Fibroblast of skin of left quadriceps (primary cell): ENCODE data around the gene TUBB4B.

Experiments
- DNase-seq, 2 experiments: peaks; one replicate each; pipeline ENCODE4 v3.0.0-alpha.2; 2013; ENCODE audit warnings: low read depth in 2 of 2

TUBB4B gene

GRCh38 chr9:137270929-137271695 is 30.0 kb downstream of the TUBB4B start:
- no peak for DNase-seq

- no peak for DNase-seq
Observed at GRCh38 chr9:137271696-137272076, 30.6 kb downstream of the TUBB4B start.

GRCh38 chr9:137272241-137273094 is 31.4 kb downstream of the TUBB4B start:
- DNase-seq: no peak

- no peak for DNase-seq
Observed at GRCh38 chr9:137273095-137273490, 32.0 kb downstream of the TUBB4B start.

- no peak for DNase-seq
Observed at GRCh38 chr9:137273611-137274320, 32.7 kb downstream of the TUBB4B start.

- DNase-seq: no peak
Observed at GRCh38 chr9:137275203-137275587, 34.1 kb downstream of the TUBB4B start.

GRCh38 chr9:137275588-137276472 is 34.7 kb downstream of the TUBB4B start:
- DNase-seq: no peak

GRCh38 chr9:137276473-137277328 is 35.6 kb downstream of the TUBB4B start:
- no peak for DNase-seq

- DNase-seq: no peak
Observed at GRCh38 chr9:137277329-137278041, 36.4 kb downstream of the TUBB4B start, which contains the start of gene TOR4A. TSS of gene TOR4A (plus strand) at chr9:137277726. CDS start at chr9:137278690, 964 bp downstream.

- no peak for DNase-seq
Observed at GRCh38 chr9:137278061-137278701, 37.1 kb downstream of the TUBB4B start.

- no peak for DNase-seq
Observed at GRCh38 chr9:137278721-137279711, 37.9 kb downstream of the TUBB4B start.

GRCh38 chr9:137279741-137280473 is 38.8 kb downstream of the TUBB4B start:
- DNase-seq: no peak

- DNase-seq: no peak
Observed at GRCh38 chr9:137280474-137281344, 39.6 kb downstream of the TUBB4B start.

GRCh38 chr9:137281345-137282116 is 40.4 kb downstream of the TUBB4B start:
- DNase-seq: no peak

GRCh38 chr9:137286975-137287383 is 45.9 kb downstream of the TUBB4B start:
- DNase-seq: no peak
